ENCODE measurements around the gene RFTN2. TPM values are rescaled to one million over a fixed set of nuclear protein-coding genes. Genes with fewer than 3 reads are reported as not detected.
"Not testable (repeated sequence)": the region's sequence is repeated elsewhere in the genome, so short reads cannot be mapped to it uniquely, and the experiment has no call there.

The RFTN2 gene, protein sequence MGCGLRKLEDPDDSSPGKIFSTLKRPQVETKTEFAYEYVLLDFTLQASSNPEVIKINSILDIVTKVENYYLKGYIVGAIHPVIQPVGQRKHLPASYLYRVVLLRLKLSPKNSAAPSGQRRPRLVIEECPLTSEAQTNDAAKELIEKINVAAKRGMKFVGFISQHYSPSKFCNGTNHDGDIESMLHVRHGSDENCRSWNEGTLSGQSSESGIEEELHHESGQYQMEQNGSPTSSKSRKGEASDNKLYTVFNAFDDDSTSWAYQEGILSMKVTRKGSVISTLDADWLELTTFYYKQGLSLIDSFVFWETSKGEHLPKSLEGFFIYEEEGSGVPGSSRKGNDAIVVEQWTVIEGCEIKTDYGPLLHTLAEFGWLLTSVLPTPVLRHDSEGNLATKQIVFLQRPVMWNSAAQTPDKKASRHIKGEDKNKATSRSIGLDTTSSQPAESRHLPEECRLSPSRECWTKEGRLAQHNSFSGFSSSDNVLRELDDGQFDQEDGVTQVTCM
- total RNA-seq: 10 to 100 TPM; 13.5 to 45.8 (median 38.6) TPM

- H3K4me1 ChIP-seq: peaks cover 0 to 38% (median 10%) of the 10 kb centered on the region in 4 donors
- H3K36me3 ChIP-seq: peaks cover 0 to 16% (median 0%) of the 10 kb centered on the region in 3 donors
- 0 to 14% methylated on average over 3 of the region's 3 CpGs for WGBS, 2 donors
- peak within 1 kb of the TSS; percentile 48 to 94 (median 91) for H3K27ac ChIP-seq
- peaks cover 0 to 5% (median 0%) of the 10 kb centered on the region in 4 donors for H3K9me3 ChIP-seq
- TF ChIP-seq EP300 (IDR thresholded peaks at IDR 0.05) (no peak), POLR2A (IDR thresholded peaks at IDR 0.05) (no peak)
- TF ChIP-seq, protein P1, sequence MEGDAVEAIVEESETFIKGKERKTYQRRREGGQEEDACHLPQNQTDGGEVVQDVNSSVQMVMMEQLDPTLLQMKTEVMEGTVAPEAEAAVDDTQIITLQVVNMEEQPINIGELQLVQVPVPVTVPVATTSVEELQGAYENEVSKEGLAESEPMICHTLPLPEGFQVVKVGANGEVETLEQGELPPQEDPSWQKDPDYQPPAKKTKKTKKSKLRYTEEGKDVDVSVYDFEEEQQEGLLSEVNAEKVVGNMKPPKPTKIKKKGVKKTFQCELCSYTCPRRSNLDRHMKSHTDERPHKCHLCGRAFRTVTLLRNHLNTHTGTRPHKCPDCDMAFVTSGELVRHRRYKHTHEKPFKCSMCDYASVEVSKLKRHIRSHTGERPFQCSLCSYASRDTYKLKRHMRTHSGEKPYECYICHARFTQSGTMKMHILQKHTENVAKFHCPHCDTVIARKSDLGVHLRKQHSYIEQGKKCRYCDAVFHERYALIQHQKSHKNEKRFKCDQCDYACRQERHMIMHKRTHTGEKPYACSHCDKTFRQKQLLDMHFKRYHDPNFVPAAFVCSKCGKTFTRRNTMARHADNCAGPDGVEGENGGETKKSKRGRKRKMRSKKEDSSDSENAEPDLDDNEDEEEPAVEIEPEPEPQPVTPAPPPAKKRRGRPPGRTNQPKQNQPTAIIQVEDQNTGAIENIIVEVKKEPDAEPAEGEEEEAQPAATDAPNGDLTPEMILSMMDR (IDR thresholded peaks at IDR 0.05): no peak
- peak within 1 kb of the TSS; percentile 32 to 56 (median 38) for H3K4me3 ChIP-seq
- DNase-seq (ENCODE audit: low spot score in 2 of 2): no peak
- no peaks in the 10 kb centered on the region for H3K27me3 ChIP-seq
Observed at GRCh38 chr2:197675246-197675645, at the start of gene RFTN2. TSS of gene RFTN2 (minus strand) at chr2:197675587. CDS start at chr2:197675458, 129 bp downstream.

- H3K36me3 ChIP-seq: no peaks in the 10 kb centered on the region
- no peak for TF ChIP-seq POLR2A (IDR thresholded peaks at IDR 0.05)
- no peak for TF ChIP-seq EP300 (IDR thresholded peaks at IDR 0.05)
- TF ChIP-seq, protein P1 (IDR thresholded peaks at IDR 0.05): no peak
- no peak overlapping the region for H3K4me3 ChIP-seq
- H3K27me3 ChIP-seq: no peaks in the 10 kb centered on the region
- no peak overlapping the region for H3K27ac ChIP-seq
- no peaks in the 10 kb centered on the region for H3K4me1 ChIP-seq
- WGBS, 2 donors: 93 to 94% methylated on average over 2 of the region's 2 CpGs
- H3K9me3 ChIP-seq: no peaks in the 10 kb centered on the region
- no peak for DNase-seq (ENCODE audit: low spot score in 2 of 2)
Observed at GRCh38 chr2:197717863-197718262, 42.5 kb upstream of the RFTN2 start.

- H3K4me1 ChIP-seq: peaks cover 0 to 8% (median 0%) of the 10 kb centered on the region in 4 donors
- 91 to 94% methylated on average over 3 of the region's 3 CpGs for WGBS, 2 donors
- no peak for DNase-seq (ENCODE audit: low spot score in 2 of 2)
- no peak overlapping the region for H3K27ac ChIP-seq
- H3K4me3 ChIP-seq: no peak overlapping the region
- H3K9me3 ChIP-seq: no peaks in the 10 kb centered on the region
- peaks cover 0 to 11% (median 0%) of the 10 kb centered on the region in 3 donors for H3K36me3 ChIP-seq
- no peaks in the 10 kb centered on the region for H3K27me3 ChIP-seq
- no peak for TF ChIP-seq EP300 (IDR thresholded peaks at IDR 0.05)
- no peak for TF ChIP-seq POLR2A (IDR thresholded peaks at IDR 0.05)
- TF ChIP-seq, protein P1 (IDR thresholded peaks at IDR 0.05): no peak
Observed at GRCh38 chr2:197713271-197713670, 37.9 kb upstream of the RFTN2 start.

DNA sequence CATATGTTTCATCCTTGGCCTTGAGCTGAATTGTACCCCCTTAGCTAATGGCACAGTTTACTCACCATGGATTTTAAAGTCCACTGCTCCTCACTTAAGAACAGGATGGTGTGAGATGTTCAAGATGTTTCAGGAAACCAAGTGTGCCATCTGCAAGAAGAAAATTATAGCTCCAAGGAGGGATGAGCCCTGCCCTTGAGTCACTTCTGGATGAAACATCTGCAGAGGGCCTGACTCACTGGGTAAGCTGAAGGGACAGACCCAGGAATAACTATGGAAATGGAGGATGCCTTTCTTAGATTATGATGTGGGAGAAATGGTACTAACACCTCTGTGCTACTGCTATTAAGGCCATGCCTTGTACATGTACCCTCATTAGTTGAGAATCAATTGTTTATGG is 36.2 kb upstream of the RFTN2 start:
- Histone ChIP-seq H3K4me3 (no peak overlapping the region), H3K4me1 (peaks cover 0 to 25% (median 11%) of the 10 kb centered on the region in 4 donors), H3K27ac (no peak overlapping the region), H3K27me3 (no peaks in the 10 kb centered on the region), H3K36me3 (peaks cover 0 to 11% (median 0%) of the 10 kb centered on the region in 3 donors), H3K9me3 (no peaks in the 10 kb centered on the region)
- TF ChIP-seq EP300 (IDR thresholded peaks at IDR 0.05) (no peak), POLR2A (IDR thresholded peaks at IDR 0.05) (no peak)
- TF ChIP-seq, protein P1 (IDR thresholded peaks at IDR 0.05): no peak
- DNase-seq (ENCODE audit: low spot score in 2 of 2): no peak

- no peaks in the 10 kb centered on the region for H3K27me3 ChIP-seq
- H3K36me3 ChIP-seq: peaks cover 0 to 11% (median 0%) of the 10 kb centered on the region in 3 donors
- peaks cover 0 to 34% (median 17%) of the 10 kb centered on the region in 4 donors for H3K4me1 ChIP-seq
- DNase-seq (ENCODE audit: low spot score in 2 of 2): no peak
- no peaks in the 10 kb centered on the region for H3K9me3 ChIP-seq
- TF ChIP-seq, protein P1 (IDR thresholded peaks at IDR 0.05): no peak
- TF ChIP-seq POLR2A (IDR thresholded peaks at IDR 0.05): no peak
- no peak for TF ChIP-seq EP300 (IDR thresholded peaks at IDR 0.05)
- H3K27ac ChIP-seq: no peak overlapping the region
- H3K4me3 ChIP-seq: no peak overlapping the region
Observed at GRCh38 chr2:197710424-197711042, 35.1 kb upstream of the RFTN2 start.

DNA sequence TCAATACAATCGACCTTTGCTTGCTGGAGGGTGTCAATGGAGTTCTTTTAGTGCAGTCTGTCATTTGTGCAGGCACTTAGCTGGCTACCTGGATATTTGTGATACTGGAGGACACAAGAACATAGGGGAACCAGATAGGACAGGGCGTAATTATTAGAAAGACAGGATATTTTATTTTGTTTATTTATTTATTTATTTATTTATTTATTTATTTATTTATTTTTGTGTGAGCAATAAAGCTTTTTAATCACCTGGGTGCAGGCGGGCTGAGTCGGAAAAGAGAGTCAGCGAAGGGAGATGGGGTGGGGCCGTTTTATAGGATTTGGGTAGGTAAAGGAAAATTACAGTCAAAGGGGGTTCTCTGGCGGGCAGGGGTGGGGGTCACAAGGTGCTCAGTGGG is 33.8 kb upstream of the RFTN2 start:
- H3K27ac ChIP-seq; DNase-seq (ENCODE audit: low spot score in 2 of 2); H3K27me3 ChIP-seq; H3K4me3 ChIP-seq; H3K9me3 ChIP-seq: not testable (repeated sequence)
- Histone ChIP-seq H3K36me3 (peaks cover 0 to 11% (median 0%) of the 10 kb centered on the region in 3 donors), H3K4me1 (peaks cover 0 to 40% (median 17%) of the 10 kb centered on the region in 4 donors)
- WGBS, 2 donors: 92% methylated on average over 7 of the region's 7 CpGs
